Measurements from ENCODE around the gene PDZRN3.
A peak's percentile ranks its signal among the peaks of the same experiment; 100 is the strongest.

GRCh38 chr3:73622091-73622805 is 2.5 kb downstream of the PDZRN3 start:
- TF ChIP-seq CTCF (IDR thresholded peaks at IDR 0.05) (no peak), POLR2AphosphoS5 (IDR thresholded peaks at IDR 0.05) (peak; percentile 72), POLR2A (IDR thresholded peaks at IDR 0.05) (no peak), EP300 (IDR thresholded peaks at IDR 0.05) (no peak)
